DND-41 (cell line): ENCODE measurements around the gene SLCO6A1.
"Not testable (repeated sequence)": the region's sequence is repeated elsewhere in the genome, so short reads cannot be mapped to it uniquely, and the experiment has no call there.

Experiments
- ATAC-seq: fragments of 200-7000 bp; cut with Tn5 transposase; 3 replicates; pipeline ENCODE4 v1.9.1; 2021; ENCODE audit warnings: low read depth; ENCODE audit not compliant: insufficient read depth
- DNase-seq: peaks from one replicate; pipeline ENCODE4 v3.0.0-alpha.2; 2020
- H2AFZ ChIP-seq: 2 replicates; pipeline ENCODE4 v1.6.0; 2012; ENCODE audit warnings: low read depth, low read length
- H3K27ac ChIP-seq: 2 replicates; pipeline ENCODE4 v1.5.1; 2012; ENCODE audit warnings: low read length, inconsistent platforms
- H3K27me3 ChIP-seq: fragments of 200-600 bp; sonication (generic); 2 replicates; pipeline ENCODE4 v1.6.0; 2012; ENCODE audit warnings: low read length, mild to moderate bottlenecking, inconsistent platforms; ENCODE audit not compliant: insufficient read depth, poor library complexity
- H3K36me3 ChIP-seq: 2 replicates; pipeline ENCODE4 v1.5.1; 2012; ENCODE audit warnings: low read length, inconsistent platforms; ENCODE audit not compliant: insufficient read depth
- H3K4me1 ChIP-seq: 2 replicates; pipeline ENCODE4 v1.5.1; 2012; ENCODE audit warnings: mild to moderate bottlenecking, low read length; ENCODE audit not compliant: insufficient read depth
- H3K4me2 ChIP-seq: 2 replicates; pipeline ENCODE4 v1.6.0; 2012; ENCODE audit warnings: mild to moderate bottlenecking, moderate library complexity, low read length, inconsistent platforms; ENCODE audit not compliant: insufficient read depth
- H3K4me3 ChIP-seq, 2 experiments: fragments of 200-600 bp in 1 of 2; shearing (Covaris generic) in 1 of 2; 2 replicates each; pipeline ENCODE4 v1.5.1; 2012 to 2016; ENCODE audit warnings: inconsistent platforms in 2 of 2, low read length in 2 of 2, mild to moderate bottlenecking in 2 of 2, low read depth in 1 of 2, moderate library complexity in 1 of 2
- H3K79me2 ChIP-seq: 2 replicates; pipeline ENCODE4 v1.6.0; 2012; ENCODE audit warnings: low read length, inconsistent platforms; ENCODE audit not compliant: insufficient read depth
- H3K9ac ChIP-seq: 2 replicates; pipeline ENCODE4 v1.6.0; 2012; ENCODE audit warnings: low read depth, mild to moderate bottlenecking, inconsistent platforms, low read length, moderate library complexity
- H3K9me3 ChIP-seq: 2 replicates; pipeline ENCODE4 v1.5.1; 2012; ENCODE audit warnings: low read length, moderate library complexity, mild to moderate bottlenecking, inconsistent platforms; ENCODE audit not compliant: insufficient read depth, severe bottlenecking
- H4K20me1 ChIP-seq: 2 replicates; pipeline ENCODE4 v1.6.0; 2012; ENCODE audit warnings: low read length; ENCODE audit not compliant: insufficient read depth
- EZH2 ChIP-seq: IDR thresholded peaks from 3 replicates; pipeline ENCODE4 v1.6.1; 2012; ENCODE audit warnings: borderline replicate concordance, low read depth, mild to moderate bottlenecking, moderate library complexity, low read length, inconsistent platforms; ENCODE audit not compliant: severe bottlenecking
- TF ChIP-seq, protein P1 (sequence below): IDR thresholded peaks from 2 replicates; pipeline ENCODE4 v1.5.1; 2012; ENCODE audit warnings: borderline replicate concordance, low read length, moderate library complexity, mild to moderate bottlenecking; ENCODE audit not compliant: poor library complexity, severe bottlenecking; ENCODE audit errors: extremely low read depth

SLCO6A1 gene

DNA sequence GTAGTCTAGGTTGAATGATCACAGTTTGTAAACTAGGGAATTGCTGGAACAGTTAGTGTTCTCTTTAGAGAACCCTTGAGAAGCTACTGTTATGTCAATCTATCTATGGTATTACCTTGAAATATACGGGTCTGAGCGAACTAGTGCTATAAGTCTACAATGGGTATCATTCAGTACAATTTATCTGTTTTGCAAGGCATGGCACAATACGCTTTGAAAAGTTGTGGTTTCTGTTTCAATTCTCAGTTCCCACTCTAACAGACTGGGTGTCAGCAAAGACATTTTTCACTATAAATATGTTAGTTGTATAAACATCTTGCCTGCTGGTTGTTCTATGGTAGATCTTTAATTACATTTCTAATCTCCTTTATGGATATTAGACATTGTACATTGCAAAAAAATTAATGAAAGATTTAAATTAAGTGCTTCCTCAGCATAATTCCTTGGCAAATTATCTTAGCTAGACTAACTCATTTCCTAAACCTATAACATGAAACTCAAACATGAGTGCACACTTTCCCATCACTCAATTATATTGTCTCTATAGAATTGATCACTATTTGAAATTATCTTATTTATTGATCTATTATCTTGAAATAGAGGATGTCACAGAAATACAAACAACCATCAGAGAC lies 24.9 kb upstream of the SLCO6A1 start:
- DNase-seq (no peak), ATAC-seq (no peak)
- Histone ChIP-seq H3K36me3 (no peaks in the 10 kb centered on the region), H3K4me2 (no peak overlapping the region), H3K79me2 (no peaks in the 10 kb centered on the region), H3K4me1 (no peaks in the 10 kb centered on the region), H3K4me3 (no peak overlapping the region), H3K27me3 (no peaks in the 10 kb centered on the region), H2AFZ (no peak overlapping the region), H3K9ac (no peak overlapping the region), H4K20me1 (no peaks in the 10 kb centered on the region), H3K27ac (no peak overlapping the region), H3K9me3 (no peaks in the 10 kb centered on the region)
- TF ChIP-seq EZH2, result no peak
- TF ChIP-seq, protein P1, sequence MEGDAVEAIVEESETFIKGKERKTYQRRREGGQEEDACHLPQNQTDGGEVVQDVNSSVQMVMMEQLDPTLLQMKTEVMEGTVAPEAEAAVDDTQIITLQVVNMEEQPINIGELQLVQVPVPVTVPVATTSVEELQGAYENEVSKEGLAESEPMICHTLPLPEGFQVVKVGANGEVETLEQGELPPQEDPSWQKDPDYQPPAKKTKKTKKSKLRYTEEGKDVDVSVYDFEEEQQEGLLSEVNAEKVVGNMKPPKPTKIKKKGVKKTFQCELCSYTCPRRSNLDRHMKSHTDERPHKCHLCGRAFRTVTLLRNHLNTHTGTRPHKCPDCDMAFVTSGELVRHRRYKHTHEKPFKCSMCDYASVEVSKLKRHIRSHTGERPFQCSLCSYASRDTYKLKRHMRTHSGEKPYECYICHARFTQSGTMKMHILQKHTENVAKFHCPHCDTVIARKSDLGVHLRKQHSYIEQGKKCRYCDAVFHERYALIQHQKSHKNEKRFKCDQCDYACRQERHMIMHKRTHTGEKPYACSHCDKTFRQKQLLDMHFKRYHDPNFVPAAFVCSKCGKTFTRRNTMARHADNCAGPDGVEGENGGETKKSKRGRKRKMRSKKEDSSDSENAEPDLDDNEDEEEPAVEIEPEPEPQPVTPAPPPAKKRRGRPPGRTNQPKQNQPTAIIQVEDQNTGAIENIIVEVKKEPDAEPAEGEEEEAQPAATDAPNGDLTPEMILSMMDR, result no peak

DNA sequence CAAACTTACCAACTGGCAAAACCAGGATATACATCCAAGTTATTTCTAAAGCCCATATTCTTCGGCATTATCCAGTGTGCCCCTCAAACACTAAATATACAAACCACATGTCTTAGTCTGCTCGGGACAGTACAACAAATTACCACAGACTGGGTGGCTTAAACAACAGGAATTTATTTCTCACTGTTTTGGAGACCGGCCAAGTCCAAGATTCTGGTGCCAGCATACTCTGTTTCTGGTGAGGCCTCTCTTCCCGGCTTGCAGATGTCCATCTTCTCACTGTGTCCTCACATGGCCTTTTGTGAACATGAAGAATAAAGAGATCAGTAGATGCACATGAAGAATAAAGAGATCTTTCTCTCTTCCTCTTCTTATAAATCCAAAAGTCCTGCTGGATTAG lies 12.9 kb upstream of the SLCO6A1 start:
- H2AFZ ChIP-seq, result no peak overlapping the region
- DNase-seq (no peak), ATAC-seq (no peak)
- H3K4me2 ChIP-seq, result no peak overlapping the region
- no peaks in the 10 kb centered on the region for H3K79me2 ChIP-seq
- H3K27ac ChIP-seq, result no peak overlapping the region
- no peak overlapping the region for H3K9ac ChIP-seq
- H3K27me3 ChIP-seq, result no peaks in the 10 kb centered on the region
- H3K9me3 ChIP-seq, result no peaks in the 10 kb centered on the region
- H3K4me3 ChIP-seq, result no peak overlapping the region
- no peaks in the 10 kb centered on the region for H3K36me3 ChIP-seq
- no peaks in the 10 kb centered on the region for H3K4me1 ChIP-seq
- no peak for TF ChIP-seq EZH2
- TF ChIP-seq, protein P1, result no peak
- no peaks in the 10 kb centered on the region for H4K20me1 ChIP-seq

DNA sequence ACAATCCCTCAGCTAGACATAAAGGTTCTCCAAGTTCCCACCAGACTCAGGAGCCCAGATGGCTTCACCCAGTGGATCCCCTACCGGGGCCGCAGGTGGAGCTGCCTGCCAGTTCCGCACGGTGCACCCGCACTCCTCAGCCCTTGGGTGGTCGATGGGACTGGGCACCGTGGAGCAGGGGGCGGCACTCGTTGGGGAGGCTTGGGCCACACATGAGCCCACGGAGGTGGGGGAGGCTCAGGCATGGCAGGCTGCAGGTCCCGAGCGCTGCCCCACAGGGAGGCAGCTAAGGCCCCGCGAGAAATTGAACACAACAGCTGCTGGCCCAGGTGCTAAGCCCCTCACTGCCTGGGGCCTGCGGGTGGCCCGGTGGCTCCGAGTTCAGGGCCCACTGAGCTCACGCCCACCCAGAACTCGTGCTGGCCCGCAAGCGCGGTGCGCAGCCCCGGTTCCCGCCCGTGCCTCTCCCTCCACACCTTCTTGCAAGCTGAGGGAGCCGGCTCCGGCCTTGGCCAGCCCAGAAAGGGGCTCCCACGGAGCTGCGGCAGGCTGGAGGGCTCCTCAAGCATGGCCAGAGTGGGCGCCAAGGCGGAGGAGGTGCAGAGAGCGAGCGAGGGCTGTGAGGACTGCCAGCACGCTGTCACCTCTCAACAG lies 7.4 kb downstream of the SLCO6A1 start:
- H3K36me3 ChIP-seq, H4K20me1 ChIP-seq, H3K9ac ChIP-seq, H3K27ac ChIP-seq, H3K4me1 ChIP-seq, H3K27me3 ChIP-seq, H3K9me3 ChIP-seq, H3K4me3 ChIP-seq, H3K79me2 ChIP-seq, H2AFZ ChIP-seq, ATAC-seq, DNase-seq, H3K4me2 ChIP-seq: not testable (repeated sequence)

DNA sequence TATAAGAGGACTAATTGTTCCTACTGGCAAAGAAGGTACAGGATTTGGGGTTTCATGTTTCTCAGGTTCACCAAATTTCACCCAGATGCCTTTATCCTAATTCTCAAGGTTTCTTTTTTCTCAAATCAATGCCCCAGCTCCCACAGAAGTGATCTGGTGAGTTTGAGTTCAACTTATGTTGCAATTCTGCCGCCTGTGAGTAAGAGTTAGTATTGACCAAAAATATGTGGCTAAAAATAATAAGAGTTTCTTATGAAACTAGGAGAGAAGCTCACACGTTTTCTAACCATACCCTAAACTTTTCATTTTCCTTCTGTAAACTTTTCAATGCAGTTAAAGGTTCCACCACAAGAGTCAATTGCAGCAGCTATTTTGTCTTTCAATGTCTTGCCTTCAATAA lies 15.1 kb downstream of the SLCO6A1 start:
- H3K4me2 ChIP-seq, result no peak overlapping the region
- DNase-seq, result no peak
- H2AFZ ChIP-seq, result no peak overlapping the region

More for the DNA sequence above, 15.1 kb downstream of the SLCO6A1 start:
- Histone ChIP-seq H3K36me3 (no peaks in the 10 kb centered on the region), H3K79me2 (no peaks in the 10 kb centered on the region), H3K27ac (no peak overlapping the region), H4K20me1 (no peaks in the 10 kb centered on the region), H3K9ac (no peak overlapping the region), H3K4me1 (no peaks in the 10 kb centered on the region), H3K9me3 (no peaks in the 10 kb centered on the region), H3K4me3 (no peak overlapping the region), H3K27me3 (no peaks in the 10 kb centered on the region)
- TF ChIP-seq, protein P1, result no peak
- no peak for TF ChIP-seq EZH2
- no peak for ATAC-seq
